Measurements from ENCODE around the gene GGA2.
"Not testable (repeated sequence)": the region's sequence is repeated elsewhere in the genome, so short reads cannot be mapped to it uniquely, and the experiment has no call there.

GGA2 gene

DNA sequence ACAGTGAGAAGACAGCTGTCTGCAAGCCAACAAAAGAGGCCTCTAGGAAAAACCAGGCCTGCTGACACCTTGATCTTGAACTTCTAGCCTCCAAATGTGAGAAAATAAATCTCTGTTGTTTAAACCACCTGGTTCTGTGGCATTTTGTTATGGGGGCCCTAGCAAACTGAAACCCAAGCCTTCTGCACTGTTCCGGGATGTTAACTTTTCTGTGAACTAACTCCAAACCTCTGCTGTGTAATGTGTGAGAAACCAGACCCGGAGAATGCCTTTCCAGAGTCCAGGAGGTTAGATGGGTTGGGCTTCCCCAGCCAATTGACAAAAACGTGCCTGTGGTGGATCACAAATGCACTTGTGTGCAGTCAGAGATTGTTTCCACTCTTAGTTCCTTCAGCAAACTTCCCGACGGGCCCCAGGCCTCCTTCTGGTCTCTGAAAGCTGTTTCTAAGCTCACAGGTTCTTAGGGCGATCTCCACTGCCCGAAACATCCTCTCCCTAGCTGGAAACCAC lies 13.6 kb upstream of the GGA2 start:
- DNase-seq, result no peak

DNA sequence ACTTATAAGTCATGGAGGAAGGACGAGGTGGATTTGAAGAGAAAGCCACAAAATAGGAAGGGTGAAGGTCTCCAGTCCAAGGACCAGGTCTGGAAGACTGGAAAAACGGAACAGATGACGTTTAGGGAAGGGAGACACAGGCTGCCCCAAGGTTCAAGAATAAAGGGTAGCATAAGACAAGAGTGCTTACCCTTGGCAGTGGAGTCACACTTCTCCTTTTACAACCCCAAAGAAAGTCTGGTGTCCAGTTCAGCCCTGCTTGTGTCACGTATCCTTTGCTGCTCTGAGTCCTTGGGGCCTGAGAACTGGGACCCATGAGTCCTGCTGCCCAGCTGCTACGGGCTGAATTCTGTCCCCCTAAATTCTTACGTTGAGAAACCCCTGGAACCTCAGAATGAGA lies 13.0 kb upstream of the GGA2 start:
- DNase-seq, result no peak

DNA sequence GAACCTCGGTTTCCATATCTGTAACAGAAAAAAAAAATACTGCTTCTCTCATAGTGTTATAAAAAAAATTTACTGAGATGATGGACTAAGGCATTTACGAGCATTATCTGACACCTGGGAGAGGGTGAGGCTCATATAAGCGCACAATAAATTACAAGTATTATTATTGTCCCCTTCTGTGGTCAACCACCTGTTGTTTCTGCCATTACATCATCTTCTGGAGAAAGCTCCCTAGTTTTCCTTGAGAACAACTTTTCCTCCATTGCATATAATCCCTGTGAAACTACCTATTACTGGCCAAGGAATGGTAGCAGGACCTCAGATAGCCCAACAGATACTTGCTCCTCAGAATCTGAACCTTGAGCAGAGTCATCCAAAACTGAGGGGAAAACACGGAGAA lies 11.7 kb upstream of the GGA2 start:
- DNase-seq, result no peak

DNA sequence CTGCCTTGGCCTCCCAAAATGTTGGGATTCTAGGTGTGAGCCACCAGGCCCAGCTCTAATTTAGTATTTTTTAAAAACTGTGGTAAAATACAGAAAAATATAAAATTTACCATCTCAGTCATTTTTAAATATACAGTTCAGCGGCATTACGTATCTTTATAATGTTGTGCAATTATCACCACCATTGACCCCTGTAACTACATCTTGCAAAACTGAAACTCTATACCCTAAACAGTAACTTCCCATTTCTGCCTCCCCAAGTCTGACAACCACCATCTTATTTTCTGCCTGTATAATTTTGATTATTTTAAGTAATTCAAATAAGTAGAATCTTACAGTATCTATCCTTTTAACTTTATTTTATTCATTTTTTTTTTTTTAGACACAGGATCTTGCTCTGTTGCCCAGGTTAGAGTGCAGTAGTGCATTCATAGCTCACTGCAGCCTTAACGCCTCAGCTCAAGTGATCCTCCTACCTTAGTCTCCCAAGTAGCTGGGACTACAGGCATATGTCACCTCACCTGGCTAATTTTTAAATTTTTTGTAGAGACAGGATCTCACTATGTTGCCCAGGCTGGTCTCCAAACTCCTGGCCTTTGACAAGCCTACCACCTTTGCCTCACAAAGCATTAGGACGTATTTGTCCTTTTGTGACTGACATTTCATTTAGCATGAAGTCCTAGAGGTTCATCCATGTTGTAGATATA lies 10.9 kb upstream of the GGA2 start:
- DNase-seq, result no peak

DNA sequence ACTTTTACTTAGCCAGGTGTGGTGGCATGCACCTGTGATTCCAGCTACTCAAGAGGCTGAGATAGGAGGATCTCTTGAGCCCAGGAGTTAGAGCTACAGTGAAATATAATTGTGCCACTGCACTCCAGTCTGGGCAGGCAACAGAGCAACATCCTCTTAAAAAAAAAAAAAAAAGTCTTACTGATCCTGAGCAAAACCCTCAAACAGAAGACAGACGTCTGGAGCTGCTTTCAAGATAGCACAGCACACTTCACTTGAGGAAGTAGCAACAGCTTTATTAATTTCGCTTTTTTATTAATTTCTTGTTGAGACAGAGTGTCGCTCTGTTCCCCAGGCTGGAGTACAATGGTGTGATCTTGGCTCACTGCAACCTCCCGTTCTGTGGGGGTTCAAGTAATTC lies 10.2 kb upstream of the GGA2 start:
- no peak for DNase-seq

DNA sequence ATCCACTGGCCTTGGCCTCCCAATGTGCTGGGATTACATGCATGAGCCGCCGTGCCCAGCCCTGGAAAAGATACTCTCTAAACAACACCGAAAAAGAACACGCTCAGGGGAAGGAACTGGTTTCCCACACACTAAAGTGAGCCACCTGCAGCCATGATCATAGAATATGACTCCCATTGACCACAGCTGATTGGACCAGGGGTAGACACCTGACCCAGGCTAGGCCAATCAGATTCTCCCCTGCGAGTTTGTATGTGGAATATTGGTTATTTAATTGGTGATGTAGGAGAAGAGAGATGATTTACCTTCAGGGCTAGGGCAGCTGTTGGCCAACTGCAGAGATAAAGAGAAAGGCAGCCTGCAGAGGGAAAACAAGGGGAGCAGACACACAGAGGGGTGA lies 9.0 kb upstream of the GGA2 start:
- DNase-seq, result no peak

DNA sequence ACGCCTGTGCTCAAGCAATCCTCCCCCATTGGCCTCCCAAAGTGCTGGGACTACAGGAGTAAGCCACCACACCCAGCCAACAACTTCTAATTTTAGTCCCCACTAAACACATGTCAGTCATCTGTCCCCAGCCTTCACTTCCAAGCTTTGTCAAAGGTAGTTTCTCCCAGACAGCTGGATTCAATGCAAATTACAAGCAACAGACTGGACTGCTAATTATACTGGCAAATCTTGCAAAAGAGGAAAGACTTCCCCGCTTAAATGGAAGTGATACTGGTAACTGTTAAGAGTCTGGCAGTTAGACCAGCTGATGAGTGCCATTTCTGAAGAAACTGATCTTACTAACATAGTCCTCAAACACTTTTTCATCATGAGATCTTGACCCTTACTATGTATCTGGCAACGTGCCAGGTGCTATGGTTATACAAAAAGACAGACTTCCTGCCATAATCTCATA lies 8.2 kb upstream of the GGA2 start:
- DNase-seq, result no peak

DNA sequence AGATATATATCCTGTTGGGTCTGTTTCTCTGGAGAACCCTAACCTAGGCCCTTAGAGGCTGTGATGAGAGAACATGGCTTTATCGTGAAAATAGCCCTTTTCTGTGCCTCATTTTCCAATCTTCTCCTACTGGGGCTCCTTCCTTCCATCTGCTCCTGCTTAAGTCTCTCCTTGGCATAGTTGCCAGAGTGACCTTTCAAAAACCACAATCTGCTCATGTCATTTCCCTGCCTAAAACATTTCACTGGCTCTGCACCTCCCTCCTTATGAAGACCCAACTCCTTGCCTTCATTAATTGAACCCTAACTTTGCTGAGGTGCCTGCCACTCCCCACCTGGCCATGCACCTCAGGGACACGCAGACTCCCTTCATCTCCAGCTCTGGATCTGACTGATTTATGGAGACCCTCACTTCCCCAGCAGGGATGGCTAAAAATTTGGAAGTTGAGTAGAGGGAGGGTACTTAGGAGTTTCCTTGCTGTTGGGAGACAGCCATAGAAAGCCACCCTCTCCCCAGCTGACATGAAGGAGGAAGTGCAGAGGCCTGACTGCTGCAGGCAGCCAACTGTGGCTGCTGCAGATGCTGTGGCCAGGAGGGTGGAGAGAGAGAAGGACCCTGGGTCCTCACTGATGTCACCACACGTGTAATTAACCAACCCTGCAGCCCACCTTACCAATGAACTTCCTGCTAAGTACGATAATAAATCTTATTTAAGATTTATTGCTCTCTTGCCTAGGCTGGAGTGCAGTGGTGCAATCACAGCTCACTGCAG lies 6.3 kb upstream of the GGA2 start:
- DNase-seq, result no peak

DNA sequence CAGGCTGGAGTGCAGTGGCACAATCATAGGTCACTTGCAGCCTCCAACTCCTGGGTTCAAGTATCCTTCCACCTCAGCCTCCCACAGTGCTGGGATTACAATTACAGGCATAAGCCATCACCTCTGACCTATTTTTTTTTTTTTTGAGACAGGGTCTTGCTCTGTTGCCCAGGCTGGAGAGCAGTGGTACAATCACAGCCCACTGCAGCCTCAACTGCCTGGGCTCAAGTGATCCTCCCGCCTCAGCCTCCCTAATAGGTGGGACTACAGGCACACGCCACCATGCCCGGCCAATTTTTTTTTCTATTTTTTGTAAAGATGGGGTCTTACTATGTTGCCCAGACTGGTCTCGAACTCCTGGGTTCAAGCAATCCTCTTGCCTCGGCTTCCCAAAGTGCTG lies 5.6 kb upstream of the GGA2 start:
- DNase-seq, result no peak

DNA sequence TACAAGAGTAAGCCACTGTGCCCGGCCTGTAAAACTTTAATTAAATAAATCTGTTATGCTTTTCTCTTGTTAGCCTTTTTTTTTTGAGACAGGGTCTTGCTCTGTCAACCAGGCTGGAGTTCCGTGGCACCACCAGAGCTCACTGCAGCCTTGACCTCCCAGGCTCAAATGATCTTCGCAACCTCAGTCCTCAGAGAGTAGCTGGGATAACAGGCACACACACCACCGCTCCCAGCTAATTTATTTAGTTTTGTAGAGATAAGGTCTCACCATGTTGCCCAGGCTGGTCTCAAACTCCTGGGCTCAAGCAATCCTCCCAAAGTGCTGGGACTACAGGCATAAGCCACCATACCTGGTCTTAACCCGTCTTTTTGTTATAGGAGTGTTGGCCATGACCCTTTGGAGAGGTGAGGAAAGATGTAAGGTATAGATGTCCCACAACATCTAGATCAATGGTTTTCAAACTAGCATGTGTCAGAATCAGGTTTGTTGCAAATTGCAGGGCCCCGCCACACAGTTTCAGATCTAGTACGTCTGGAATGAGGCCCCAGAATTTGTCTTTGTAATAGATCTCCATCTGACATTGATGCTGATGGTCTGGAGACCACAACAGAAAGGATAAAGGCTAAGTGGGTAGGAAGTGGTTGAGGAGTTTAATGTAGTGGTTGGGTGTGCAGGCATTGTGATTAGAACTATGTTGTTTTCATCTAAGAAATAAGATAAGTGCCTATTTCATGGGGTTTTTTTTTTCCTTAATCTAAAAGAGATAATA lies 4.3 kb upstream of the GGA2 start:
- DNase-seq, result no peak

DNA sequence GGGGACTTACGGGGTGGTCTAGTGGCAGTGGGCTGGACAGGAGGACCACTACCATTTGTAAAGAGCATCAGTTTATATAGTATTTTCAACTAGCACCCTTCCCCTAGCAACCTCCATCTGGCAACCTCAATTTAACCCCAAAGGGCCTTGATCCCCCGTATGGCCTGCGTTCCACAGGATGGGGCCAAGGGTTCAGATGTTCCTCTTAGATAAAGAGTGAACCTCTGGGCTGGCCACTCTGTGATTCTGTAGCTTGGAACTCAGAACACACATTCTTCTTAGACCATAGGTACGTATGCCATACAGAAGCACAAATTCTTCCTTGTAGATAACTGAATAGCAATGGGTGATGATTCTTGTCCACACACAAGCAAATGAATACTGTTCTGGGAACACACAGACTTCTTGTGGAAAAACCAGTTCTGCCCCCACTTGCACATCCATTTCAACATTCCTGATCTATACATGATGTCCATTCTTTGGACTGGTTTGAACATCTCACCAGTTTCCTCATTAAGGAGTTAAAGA lies 1.9 kb upstream of the GGA2 start:
- no peak for DNase-seq

DNA sequence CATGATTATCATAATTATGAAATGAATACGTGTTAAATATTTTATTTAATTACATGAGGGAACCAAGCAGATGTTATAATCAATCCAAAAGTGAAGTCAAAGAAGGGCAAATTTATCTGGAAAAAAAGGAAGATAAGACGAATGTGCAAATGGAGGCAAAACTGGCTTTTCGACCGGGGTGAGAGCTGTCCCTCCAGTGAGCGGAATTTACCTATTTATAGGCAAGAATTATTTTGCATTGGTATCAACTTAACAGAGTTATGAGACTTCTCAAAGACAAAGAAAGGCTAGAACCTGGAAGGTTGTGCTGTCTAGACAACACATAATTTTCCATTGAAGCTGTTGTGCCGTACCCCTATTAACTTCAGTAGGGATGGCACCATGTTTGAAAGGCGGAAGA lies 1.4 kb upstream of the GGA2 start:
- DNase-seq, result no peak

DNA sequence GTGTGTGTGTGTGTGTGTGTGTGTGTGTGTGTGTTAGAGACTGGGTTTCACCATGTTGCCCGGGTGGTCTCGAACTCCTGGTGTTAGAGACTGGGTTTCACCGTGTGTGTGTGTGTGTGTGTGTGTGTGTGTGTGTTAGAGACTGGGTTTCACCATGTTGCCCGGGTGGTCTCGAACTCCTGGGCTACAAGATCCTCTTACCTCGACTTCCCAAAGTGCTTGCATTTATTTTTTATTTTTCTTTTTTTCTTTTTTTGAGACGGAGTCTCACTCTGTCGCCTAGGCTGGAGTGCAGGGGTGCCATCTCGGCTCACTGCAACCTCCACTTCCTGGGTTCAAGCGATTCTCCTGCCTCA lies 599 bp upstream of the GGA2 start:
- not testable (repeated sequence) for DNase-seq

DNA sequence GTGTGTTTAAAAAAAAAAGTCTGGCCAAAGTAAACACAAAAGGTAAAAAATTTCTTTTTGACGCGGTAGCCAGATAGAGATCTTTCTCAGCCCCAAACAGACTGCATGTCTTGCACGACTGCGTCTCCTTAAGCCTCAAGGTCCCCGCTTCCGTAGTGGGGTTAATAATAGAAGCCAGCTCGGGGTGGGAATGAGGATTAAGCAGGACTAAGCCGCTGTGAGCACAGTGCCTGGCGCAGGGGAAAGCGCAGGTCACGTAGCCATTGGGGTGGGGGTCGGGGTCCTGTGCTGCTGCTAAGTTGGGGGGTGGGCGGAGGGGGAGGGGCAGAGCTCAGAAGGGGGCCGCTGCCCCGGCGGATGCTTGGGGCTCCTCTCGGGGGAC lies 521 bp downstream of the GGA2 start:
- no peak for DNase-seq

DNA sequence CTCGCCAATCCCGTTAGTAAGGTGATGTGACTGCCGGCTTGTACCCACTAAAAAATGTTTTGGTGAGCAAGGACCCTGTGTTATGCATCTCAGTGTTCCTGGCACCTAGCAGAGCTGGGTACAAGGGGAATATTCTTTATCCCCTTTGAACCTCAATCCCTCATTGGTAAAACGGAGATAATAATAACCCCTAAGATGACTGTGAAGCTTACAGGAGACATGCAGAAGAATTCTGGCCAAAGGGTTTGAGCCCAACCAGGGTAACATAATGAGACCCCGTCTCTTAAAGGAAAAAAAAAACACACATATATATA lies 896 bp downstream of the GGA2 start:
- no peak for DNase-seq

DNA sequence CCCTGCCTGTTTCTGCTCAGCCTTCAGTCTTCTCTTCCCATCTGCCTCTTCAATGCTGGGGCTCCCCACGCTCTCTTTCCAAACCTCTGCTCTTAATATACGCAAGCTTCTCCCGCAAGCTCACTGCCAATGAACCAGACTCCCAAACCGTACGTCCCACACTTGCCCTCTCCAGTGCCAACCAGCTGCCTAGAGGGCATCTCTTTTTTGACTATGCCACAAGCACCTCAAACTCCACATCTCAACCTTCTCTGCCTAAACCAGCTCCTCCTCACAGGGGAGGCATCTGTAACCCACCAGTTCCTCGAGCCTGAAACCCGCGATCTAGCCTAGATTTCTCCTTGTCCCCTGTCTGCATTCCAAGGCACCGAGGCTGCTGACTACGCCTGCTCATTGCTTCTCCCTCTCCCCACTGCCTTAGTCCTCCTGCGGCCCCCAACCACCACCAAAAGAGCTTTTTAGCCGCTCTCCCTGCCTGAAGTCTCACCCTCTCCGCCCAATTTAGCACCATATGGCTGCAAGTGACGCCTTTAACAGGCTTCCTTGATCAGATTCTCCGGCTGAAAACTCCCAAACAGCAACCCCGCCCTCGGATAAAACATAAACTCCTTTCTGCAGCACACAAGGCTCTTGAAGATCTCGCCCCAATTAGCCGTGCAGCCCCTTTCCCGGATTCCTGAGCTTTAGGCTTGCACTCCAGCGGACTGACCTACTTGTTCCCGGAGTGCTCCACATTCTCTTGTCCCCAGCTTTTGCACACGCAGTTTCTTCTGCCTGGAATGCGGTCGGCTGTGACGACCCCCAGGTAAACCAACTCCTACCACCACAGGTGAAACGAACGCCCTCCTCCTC lies 1.5 kb downstream of the GGA2 start:
- peak in 1 of 2 experiments; percentile 29 for DNase-seq

DNA sequence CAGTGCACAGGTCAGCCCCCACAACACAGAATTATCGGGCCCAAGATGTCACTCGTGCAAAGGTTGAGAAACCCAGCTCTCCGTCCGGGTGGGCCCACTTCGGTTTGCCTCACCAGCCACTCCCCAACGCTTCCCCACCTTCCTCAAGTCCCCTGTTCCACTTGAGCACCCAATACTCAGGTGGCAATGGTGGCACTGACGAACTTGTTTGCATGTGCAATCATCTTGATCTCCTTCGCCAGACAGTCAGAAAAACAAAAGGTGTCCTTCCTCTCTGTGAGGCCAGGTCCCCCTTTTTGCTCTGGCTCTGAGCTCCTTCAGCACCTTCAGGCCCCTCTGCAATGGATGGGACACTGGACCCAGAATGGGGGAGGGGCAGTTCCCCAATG lies 3.7 kb downstream of the GGA2 start:
- no peak for DNase-seq

DNA sequence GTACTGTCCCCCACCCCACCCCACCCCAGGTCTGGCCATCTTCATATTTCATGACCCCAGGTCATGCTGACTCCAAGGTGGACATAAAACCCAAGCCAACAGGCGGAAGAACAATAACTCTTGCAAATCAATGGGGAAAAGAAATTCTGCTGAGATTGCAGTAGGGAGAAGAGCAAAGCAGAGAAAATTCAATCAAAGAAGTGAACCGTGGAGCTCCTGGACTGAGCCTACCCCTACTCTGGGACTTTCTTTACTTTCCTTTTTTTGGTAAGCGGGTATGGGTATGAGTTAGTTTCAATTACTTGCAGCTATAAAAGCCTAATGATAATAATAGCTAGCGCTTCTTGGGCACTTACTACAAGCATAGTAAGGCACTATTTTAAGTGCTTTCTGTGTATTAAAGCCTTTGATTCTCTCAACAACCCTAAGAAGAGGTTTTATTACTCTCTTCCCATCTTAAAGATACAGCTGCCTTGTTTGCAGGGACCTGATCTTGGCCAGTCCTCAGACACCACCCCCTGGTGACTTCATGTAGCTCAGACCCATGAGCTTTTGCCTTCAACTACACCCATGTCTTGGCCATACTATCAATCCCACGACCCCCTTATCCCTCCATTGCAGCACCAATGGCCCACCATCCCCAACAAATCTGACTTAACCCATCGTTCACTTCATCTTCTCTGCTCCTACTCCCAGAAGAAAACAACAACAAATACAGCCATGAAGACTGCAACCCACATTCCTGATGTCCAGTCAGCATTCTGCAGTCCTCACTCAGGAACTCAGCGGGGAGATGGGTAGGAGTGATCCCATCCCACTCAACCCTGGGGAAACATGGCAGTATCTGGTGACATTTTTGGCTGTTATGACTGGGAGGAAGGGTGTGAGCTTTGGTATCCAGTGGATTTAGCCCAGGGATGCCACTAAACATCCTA lies 4.4 kb downstream of the GGA2 start:
- no peak for DNase-seq

DNA sequence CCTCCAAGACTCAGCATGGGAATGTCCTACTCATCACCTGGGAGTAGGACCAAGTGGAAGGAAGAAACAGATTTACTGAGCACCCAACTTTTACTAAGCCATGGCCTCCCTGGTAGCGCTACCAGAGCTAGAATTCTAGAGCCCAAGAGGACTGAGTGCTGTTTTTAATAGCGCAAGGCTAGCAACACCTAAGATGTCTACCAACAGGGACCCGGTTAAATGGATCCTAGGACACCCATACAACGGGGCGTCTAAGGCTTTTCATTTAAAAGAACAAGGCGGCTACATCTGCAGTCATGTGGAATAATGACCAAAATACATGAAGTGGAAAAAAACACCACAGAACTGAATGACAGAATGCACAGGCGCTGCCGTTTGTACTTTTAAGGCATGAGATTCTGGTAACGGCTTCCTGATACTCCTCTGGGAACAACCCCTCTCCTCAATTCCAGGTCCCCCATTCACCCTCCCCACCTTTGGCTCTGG lies 5.1 kb downstream of the GGA2 start:
- peak; percentile 6 to 26 for DNase-seq

DNA sequence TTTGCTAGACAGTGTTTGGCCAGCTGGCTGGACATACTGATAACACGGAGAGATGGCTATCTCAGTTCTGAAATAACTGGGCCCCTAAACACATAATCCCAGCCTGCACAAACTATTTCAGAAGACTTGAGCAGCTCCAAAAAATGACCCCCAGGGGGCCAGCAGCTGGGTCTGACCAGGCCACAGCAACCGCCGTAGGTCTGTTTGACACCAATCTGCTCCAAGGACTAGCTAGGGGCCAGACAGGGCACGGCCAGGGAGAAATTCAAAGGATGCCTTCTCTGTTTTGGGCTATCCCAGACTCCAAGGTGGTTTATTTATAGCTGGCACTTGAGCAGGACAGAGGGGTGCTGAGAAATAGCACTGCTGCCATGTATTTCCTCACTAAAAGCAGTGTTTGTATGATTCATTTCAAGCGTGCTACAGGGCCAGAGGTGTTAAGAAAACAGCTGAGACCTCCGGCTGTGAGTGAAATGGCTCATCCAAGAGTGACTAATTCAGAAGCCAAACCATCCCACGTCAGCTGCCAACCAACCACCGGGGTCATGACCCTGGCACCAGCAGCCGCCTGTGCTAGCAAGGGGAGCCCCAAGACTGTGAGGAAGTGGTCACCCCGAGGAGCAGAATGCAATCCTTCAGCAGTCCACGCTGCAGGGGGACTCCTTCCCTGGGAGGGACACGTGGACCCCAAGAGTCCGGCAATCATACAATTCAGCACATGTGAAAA lies 5.7 kb downstream of the GGA2 start:
- peak in 1 of 2 experiments; percentile 51 for DNase-seq

DNA sequence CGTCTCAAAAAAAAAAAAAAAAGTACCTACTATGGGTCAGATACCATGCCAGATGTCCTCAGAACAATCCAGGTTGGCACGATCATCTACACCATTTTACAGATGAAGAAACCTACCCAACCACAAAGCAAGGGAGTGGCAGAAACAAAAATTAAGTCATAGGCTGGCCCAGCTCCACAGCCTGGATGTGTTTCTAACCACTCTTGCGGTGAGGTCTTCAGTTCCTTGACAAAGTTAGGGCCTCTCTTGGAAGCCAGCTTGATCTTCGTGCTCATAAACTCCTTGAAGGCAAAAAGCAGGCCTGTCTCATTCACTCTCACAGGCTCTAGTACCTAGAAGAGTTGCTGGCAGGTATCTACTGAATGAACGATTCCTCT lies 6.2 kb downstream of the GGA2 start:
- DNase-seq, result peak in 1 of 2 experiments; percentile 19

All from NCI-H446 (cell line).